Measurements from ENCODE around the gene EDC3. TPM values are rescaled to one million over a fixed set of nuclear protein-coding genes. Genes with fewer than 3 reads are reported as not detected.

EDC3 gene
- total RNA-seq, 1 donor from 2014 or later, result 43.4 TPM

- intact Hi-C loops (cut with micrococcal nuclease), result no loop called here
Observed at GRCh38 chr15:74626752-74627692, 68.8 kb downstream of the EDC3 start.

DNA sequence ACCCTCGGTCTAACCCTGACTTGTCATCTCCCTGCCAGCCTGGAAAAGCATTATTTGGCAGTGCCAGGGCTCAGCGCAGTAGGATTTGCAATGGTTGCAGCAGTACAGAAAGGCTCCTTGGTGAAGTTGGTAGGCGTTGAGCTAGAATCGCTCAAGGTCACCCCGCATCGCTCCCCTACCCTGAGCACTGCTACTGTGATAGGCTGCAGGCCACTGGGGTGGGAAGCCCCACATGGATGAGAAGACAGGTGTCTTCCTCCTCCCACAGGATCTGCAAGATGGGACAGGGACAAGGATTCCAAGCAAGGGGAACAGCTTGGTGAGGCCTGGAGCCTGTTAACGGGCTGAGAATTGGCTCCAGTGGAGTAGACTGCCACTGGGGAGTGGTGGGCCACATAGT, 69.5 kb downstream of the EDC3 start:
- intact Hi-C loops (cut with micrococcal nuclease), result no loop called here

DNA sequence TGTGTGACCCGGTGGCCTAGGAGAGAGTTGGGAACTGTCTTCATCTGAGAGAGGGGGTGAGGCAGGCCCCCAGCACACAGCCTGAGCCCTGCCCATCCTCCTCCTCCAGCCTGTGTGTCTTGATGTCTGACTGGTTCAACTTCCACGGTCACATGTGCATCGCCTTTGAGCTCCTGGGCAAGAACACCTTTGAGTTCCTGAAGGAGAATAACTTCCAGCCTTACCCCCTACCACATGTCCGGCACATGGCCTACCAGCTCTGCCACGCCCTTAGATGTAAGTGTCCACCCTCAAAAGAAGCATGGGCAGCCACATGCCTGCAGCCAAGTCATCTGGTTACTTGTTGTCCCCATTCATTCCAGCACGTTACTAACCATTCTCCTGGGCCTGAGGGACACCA, 70.1 kb downstream of the EDC3 start:
- intact Hi-C loops (cut with micrococcal nuclease), result no loop called here

GRCh38 chr15:74624020-74624602, 71.7 kb downstream of the EDC3 start:
- intact Hi-C loops (cut with micrococcal nuclease), result no loop called here

DNA sequence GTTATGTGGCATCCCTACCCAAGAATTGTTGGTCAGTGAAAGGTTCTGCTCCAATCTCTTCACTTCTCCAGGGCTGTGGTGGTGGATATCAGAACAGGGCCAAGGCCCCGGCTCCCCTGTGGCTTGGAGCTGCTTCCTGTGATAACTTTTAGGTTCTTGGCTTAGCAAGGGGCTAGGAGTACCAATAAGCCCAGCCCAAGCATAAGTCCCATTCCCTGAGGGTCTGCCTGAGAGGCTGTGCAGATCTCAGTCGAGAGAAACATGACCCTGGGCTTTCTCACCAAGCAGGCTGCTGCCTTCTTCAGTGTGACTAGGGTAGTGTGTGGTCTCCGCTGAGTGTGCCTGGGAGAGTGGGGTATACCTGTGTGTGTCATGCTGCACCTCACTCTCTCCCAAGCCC, 73.1 kb downstream of the EDC3 start:
- intact Hi-C loops (cut with micrococcal nuclease), result no loop called here

- intact Hi-C loops (cut with micrococcal nuclease), result no loop called here
Observed at GRCh38 chr15:74621936-74622335, 73.9 kb downstream of the EDC3 start.

GRCh38 chr15:74621546-74621920, 74.3 kb downstream of the EDC3 start:
- intact Hi-C loops (cut with micrococcal nuclease), result no loop called here

- intact Hi-C loops (cut with micrococcal nuclease), result no loop called here
Observed at GRCh38 chr15:74620636-74621545, 74.9 kb downstream of the EDC3 start.

DNA sequence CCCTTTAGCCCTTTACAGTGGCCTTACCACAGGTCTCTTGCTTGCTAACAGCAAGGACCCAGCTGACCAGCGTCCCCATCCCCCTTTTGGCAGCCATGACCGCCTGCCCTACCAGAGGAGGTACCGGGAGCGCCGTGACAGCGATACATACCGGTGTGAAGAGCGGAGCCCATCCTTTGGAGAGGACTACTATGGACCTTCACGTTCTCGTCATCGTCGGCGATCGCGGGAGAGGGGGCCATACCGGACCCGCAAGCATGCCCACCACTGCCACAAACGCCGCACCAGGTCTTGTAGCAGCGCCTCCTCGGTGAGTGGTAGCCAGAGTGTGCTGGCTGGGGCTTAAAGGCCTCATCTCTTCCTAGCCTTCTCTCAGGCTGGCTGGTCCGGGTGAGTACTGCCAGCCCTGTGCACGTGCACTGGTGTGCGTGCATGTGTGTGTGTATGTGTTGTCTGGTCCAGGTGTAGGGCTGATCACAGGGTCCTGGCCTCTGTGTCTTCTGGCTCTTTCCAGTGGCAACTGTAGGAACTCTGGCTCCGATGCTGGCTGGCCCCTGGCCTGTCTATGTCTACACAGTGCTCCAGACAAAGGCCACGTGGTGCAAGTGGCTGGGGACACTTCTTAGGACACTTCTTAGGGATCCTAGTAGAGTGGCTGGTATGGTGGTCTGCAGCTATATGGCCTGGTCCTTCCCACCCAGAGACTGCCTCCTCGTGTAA, 75.7 kb downstream of the EDC3 start:
- intact Hi-C loops (cut with micrococcal nuclease), result loop anchor here (5.0 to 10.0 kb wide), 2 partner anchors 162 to 625 kb away; partner anchors contain the start of genes CSK, PML and STOML1

- intact Hi-C loops (cut with micrococcal nuclease), result loop anchor here (5.0 to 10.0 kb wide), 2 partner anchors 163 to 624 kb away; partner anchors contain the start of genes CSK, PML and STOML1
Observed at GRCh38 chr15:74618841-74619596, 76.8 kb downstream of the EDC3 start.

DNA sequence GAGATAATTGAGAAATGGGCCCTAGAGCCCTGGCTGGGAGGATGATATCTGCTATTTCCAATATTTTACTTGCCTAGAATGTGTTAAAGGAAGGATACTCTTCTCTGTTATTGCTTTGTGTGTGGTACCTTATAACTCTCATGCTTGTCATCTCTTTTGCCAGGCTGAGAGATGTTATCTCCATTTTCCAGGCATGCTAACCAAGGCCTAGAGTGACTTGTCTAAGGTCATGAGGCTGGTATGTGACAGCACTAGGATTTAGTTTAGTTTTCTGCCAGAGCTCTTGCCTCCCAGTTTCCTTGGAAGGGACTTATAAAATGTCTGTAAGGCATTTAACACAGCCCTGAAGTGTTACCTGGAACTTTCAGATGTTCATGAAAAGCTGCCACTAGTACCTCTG, 78.8 kb downstream of the EDC3 start:
- intact Hi-C loops (cut with micrococcal nuclease), result loop anchor here (5.0 to 10.0 kb wide), 2 partner anchors 165 to 622 kb away; partner anchors contain the start of genes CSK, PML and STOML1

GRCh38 chr15:74616366-74616939, 79.4 kb downstream of the EDC3 start:
- intact Hi-C loops (cut with micrococcal nuclease), result loop anchor here (5.0 to 10.0 kb wide), 2 partner anchors 166 to 622 kb away; partner anchors contain the start of genes CSK, PML and STOML1

DNA sequence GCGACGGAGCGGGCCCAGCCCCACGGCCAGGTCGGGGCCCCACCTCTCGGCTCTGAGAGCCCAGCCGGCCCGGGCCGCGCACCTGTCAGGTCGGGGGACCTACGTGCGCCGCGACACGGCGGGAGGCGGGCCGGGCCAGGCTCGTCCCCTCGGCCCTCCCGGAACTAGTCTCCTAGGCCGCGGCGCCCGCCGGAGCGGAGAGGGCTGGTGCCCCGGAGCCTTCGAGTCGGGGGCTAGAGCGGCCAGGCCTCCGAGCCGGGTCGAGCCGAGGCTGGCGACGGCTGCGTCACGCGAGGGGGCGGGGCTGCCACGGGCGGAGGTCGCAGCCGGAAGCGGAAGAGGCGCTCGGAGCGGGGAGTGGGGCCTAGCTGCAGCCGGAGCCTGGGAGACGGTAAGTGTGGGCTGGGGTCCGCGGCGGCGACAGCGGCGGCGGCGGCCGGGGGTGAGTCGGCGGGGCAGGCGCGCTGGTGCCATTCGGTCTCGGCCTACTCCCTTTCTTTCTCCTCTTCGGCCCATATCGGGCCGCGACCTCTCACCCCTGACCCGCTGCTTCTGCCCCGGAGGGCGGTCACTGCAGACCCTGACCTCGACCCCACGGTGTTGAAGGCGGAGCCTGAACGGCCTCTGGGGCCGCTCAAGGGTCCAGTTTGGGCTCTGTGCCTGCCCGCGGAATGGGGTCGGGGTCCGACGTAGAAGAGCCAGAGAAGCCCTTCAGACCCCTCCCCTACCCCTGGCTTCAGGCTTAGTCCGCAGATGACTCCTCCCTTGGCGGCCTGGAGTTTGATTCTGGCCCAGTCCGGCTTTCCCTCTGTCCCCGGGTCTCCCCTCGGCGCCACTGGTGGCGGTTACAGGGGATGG, 80.1 kb downstream of the EDC3 start, which contains the start of gene CLK3:
TSS of gene CLK3 (plus strand) at position 329 of the 858 bp plus-strand sequence. CDS start 3,361 bp downstream, outside the sequence.
- intact Hi-C loops (cut with micrococcal nuclease), result loop anchor here (1.0 to 10.0 kb wide), 6 partner anchors 154 to 835 kb away; partner anchors contain the start of genes COX5A, CSK, PML and SIN3A

DNA sequence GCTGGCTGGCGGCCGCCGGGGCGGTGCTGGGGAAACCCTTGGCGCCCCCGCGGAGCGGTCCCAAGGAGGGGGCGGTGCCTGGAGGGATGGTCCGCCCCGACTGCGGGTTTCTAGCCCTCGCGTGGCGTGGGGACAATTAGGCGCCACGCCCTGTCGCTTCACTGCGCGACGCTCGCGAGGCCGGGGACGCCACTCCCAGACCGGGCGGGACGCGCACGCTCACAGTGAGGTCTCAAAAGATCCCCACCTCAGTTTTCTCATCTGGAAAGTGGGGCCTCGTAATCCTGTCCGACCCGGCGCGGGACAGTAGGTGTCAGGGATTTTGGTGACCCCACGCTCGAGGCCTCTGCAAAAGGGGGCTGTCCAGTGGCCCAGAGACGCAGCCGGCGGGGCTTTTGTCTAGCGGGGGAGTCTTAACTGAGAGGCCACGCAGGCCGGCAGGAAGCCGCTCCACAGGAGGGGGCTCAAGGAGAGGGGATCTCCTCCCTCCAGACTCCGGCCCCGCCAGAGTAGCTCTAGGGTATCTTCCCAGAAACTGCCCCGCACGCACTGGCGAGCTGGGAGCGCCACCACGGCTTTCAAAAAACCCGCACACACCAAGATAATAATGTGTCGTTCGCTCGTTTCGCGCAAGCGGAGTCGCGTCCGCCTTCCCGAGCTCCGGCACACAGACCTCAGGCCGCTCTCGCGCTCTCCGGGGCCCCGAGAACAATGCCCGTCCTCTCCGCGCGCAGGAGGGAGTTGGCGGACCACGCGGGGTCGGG, 80.9 kb downstream of the EDC3 start:
- intact Hi-C loops (cut with micrococcal nuclease), result loop anchor here (1.0 to 10.0 kb wide), 8 partner anchors 17 to 836 kb away; partner anchors contain the start of genes COX5A, CSK, PML and SIN3A

DNA sequence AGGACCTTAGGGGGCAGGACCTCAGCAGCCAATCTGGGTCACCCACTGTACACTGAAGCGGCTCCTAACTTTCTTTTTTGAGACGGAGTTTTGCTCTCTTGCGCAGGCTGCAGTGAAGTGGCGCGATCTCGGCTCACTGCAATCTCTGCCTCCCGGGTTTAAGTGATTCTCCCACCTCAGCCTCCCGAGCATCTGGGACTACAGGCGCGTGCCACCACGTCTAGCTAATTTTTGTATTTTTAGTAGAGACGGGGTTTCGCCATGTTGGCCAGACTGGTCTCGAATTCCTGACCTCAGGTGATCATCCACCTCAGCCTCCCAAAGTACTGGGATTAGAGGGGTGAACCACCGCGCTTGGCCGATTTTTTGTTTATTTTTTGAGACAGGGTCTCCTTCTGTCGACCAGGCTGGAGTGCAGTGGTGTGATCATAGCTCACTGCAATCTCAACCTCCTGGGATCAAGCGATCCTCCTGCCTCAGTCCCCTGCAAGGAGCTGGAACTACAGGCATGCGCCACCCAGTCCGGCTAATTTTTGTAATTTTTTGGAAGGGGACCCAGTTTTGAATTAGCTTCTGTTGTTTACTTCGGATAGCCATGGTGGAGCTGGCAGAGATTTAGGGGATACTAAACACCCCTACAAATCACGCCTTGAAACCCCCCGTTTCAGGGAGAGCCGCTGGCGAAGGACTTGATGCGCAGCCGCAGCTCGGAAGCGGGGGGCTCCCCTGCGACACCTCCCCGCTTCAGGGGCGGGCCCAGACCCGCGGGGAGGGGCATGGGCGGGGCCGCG, 81.7 kb downstream of the EDC3 start:
- intact Hi-C loops (cut with micrococcal nuclease), result loop anchor here (1.0 to 10.0 kb wide), 4 partner anchors 16 to 837 kb away; partner anchors contain the start of genes PML, SIN3A and STOML1
